HL-60/S4 treated with retinoic acid at 250 ng/mL for 4 days and 3 days (cell line): ENCODE results near the gene AGER.
"Not testable (repeated sequence)": the region's sequence is repeated elsewhere in the genome, so short reads cannot be mapped to it uniquely, and the experiment has no call there.

Source experiments
- in situ Hi-C: fragments of 300-500 bp; cut with MboI; formaldehyde crosslinking; loops from 2 replicates; pipeline ENCODE4 v1.7.0; 2022; ENCODE audit warnings: low sequenced_read_pairs

The AGER gene

DNA sequence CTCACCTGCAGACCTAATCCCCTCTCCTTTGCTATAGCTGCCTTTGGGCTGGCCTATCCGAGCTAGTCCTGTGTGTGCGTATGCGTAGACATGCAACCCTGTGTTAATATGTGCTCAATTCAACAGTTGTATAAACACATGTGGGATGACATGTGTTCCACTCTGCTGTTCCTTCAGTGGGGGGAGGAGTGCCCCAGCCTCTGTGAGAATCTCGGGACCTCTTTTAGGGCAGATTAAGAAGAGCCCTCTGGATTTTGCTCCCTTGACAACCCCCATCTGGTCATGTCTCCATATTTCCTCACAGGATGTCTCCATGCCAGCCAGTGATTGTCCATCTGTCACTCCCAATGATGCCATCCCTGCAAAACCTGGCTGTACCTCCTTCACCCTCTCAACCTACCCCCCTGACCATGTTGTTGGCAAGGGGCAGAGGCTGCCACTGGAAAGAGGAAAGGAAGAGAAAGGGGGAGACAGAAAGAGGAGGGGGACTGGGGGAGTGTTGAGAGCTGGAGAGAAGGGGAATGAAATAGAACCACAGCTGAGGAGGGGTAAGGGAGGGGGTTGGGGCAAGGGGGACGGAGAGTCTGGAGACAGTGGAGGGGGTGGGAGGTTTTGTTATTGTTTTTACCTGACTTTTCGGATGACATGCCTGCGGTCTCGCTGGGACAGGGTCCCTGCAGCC is 32.7 kb downstream of the AGER start:
- in situ Hi-C loops, result no loop called here

DNA sequence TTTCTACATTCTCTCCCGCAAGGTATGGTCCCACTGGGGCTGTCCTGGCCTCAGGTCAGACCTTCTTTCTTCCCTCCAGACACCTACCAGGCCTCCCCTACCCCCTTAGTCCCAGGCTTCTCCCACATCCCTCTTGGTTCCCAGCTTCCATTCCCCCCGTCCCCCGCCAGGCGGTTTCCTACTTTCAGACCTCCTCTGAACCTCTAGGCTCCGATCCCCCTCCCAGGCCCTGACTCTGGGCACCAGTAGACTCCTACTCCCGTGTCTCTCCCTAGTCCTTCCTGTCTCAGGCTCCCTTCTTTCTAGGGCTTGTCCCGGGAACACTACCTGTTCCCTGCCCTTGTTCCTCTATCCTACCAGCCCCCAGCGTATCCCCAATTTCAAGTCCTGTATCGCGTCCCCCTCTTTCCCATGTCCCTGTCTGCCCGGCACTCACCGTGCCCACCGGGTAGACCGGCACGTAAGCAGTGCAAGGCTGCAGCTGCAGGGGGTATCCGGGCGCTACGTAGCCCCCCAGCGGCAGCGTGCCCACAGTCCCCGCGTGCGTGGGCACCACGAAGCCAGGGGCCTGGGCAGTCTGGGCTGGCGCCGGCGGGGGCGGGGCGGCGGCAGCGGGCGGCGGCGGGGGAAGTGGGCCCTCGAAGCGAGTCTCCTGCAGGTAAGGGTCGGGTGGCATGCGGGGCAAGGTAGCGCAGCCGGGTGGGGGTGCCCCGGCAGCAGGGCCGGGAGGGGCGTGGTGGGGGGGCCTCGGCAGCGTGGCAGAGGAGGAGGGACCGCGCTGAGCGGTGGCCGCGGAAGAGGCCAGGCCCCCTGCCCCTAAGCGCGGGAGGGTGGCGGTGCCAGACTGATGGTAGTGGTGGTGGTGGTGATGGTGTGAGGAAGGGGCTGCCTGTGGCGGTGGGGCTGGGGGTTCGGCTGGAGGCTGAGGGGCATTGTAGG is 33.9 kb downstream of the AGER start:
- in situ Hi-C loops, result no loop called here

DNA sequence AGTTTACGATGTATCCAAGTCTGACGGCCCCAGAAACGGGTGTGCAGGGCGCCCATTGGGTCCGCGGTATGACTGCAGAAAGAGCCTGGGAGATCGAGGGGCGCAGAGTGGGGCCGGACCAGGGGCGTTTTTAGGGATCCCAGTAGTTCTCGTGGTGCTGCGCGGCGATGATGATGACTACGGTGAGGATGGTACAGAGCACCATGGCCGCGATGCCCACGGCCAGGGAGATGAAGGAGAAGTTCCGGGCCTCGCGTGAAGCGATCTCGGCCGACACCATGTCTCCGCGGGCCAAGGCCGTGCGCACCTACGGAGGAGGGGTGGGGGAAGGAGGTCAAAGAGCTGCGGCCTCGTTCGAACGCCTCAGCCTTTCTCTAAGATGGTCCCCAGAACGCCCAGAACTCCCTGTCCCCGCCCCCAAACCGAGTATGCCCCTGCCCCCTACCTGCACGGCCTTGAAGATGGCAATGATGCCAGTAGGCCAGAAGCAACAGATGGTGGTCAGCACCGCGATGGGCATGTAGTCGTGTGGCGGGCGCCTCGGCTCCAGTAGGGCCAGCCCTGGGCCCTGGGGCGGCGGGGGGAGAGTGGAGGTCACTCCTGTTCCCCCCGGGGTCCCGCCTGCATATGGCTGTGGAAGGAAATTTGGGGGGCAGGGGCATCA is 34.8 kb downstream of the AGER start:
- in situ Hi-C loops, result no loop called here

GRCh38 chr6:32148289-32149091 is 35.6 kb downstream of the AGER start:
- in situ Hi-C loops, result no loop called here

DNA sequence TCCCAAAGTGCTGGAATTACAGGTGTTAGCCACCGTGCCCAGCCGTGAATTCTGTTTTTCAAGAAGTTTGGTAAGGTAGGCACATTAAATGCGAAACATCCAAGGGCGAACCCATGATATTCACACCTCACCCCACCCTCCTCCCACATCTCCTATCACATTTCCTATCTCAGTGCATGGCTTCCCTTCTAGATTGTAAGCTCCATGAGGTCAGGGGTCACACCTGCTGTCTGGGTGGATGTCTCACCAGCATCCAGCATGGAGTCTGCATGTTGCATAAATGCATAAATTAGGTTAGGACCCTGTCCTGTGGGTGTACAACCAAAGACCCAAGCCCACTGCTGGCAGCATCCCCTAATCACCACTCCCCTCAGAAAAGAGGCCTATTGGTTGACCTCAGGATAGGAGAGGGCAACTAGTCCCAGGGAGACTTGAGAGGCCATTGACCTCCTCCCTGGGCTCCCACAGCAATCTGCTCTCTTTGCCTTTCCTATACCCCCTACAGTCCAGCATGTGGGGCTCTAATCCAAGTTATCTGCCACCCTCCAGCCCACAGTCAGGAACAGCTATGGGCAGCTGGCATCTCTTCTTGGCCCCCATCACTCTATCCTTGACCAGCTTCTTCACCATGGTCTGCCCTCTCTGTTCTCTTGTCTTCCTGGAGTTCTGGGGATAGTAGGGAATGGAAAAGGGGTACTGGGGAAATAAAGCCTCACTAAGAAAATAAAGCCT is 36.5 kb downstream of the AGER start:
- in situ Hi-C loops, result no loop called here

- in situ Hi-C loops, result no loop called here
Measured at GRCh38 chr6:32146687-32147086, 37.4 kb downstream of the AGER start.

- in situ Hi-C loops, result no loop called here
Measured at GRCh38 chr6:32146287-32146686, 37.8 kb downstream of the AGER start.

GRCh38 chr6:32144238-32144637 is 39.8 kb downstream of the AGER start:
- in situ Hi-C loops, result not testable (repeated sequence)

DNA sequence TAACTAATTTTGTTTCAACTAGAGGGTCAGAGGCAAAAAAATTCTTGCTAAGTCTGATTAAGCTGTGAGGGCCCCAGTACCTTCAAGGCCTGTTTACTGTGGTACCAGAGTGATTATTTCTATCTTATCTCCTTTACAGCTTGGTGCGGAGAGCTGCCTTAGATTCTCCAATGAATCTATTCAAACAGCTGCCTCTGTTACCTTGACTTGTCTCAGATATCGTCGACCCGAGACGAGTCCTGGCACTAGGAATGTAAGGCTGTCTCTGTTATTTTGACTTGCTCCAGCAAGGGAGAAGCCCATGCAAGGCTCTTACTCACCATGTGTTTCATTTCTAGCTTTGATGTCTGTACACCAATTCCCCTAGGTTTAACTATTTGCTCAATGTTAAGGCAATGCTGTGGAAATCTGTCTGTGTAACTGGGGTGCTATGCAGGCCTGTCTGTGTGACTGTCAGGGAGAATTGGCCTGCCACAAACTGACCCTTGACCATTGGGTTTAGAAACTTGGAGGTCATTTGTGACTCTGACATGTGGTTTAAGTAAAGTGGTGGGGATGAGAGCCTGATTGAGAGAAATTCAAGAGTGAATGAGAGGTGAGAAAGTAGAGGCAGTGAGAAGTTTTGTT is 43.5 kb downstream of the AGER start:
- in situ Hi-C loops, result no loop called here

- in situ Hi-C loops, result no loop called here
Measured at GRCh38 chr6:32139590-32139989, 44.5 kb downstream of the AGER start.

DNA sequence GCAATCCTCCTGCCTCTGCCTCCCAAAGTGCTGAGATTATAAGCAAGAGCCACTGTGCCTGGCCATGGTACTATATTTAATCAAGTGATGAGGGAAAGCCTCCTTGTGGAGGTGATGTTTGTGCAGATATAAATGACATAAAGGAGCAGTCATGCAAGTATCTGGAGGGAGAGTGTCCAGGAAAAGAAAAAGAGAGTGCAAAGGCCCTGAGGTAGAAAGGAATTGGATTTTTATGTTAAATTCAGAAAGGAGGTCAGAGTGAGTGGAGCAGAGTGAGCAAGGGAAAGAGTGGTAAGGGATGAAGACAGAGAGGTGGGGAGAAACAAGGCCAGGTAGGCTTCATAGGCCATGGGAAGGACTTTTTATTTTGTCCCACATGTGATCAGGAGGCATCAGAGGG is 46.6 kb downstream of the AGER start:
- in situ Hi-C loops, result no loop called here

DNA sequence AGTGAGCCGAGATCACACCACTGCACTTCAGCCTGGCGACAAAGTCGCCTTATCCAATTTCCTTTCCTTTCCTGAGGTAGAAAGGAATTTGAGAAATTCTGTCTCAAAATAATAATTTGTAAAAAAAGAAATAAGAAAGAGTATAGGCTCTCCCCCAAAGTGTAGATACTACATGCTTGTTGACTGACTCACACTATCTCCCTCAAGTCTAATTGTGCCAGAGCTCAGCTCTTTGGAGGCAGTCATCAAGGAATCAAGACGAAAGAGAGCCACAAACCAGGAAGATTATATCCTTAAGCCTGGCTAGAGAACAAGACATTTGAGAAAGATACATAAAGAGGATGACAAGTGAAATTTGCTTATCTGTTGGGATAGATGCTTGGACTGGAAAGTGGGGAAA is 50.3 kb downstream of the AGER start:
- in situ Hi-C loops, result no loop called here

DNA sequence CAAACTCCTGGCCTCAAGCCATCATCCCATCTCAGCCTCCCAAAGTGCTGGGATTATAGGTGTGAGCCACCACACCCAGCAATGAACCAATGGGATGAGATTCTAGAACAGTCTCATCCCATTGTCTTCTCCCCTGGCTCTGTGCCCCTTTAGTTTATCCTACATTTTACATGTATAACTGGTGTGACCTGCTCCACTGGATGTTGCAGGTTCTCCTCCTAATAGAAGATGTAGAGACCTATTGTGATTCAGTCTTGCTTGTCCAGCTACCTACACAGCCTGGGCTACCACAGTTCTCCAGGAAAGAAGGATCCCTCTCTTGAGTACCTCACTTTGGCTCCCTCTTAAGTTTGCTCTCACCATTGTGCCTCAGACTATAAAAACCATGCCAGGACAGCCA is 51.9 kb downstream of the AGER start:
- in situ Hi-C loops, result no loop called here

GRCh38 chr6:32131439-32131948 is 52.6 kb downstream of the AGER start:
- in situ Hi-C loops, result no loop called here
